ENCODE results near the gene PNLIPRP3.

The PNLIPRP3 gene

GRCh38 chr10:116511365-116511764 lies 83.7 kb downstream of the PNLIPRP3 start:
- no peak for DNase-seq

- DNase-seq = no peak
Measured at GRCh38 chr10:116521424-116522290, 94.0 kb downstream of the PNLIPRP3 start.

- DNase-seq = no peak
Measured at GRCh38 chr10:116522803-116523381, 95.2 kb downstream of the PNLIPRP3 start.

GRCh38 chr10:116524736-116525135 lies 97.1 kb downstream of the PNLIPRP3 start:
- no peak for DNase-seq

- DNase-seq = no peak
Measured at GRCh38 chr10:116526219-116526618, 98.6 kb downstream of the PNLIPRP3 start.
